Stimulated activated CD4-positive, alpha-beta T cell treated with anti-CD3 and anti-CD28 coated beads, Interleukin-12 subunit alpha, Interleukin-12 subunit beta, amount 100 ng/mL, for 48 hours (primary cell): Measurements from ENCODE around the gene ONECUT2.

ENCODE experiments used
- DNase-seq, 3 donors: peaks; one replicate each; pipeline ENCODE4 v3.0.0-alpha.2; 2020; ENCODE audit warnings: low read depth in 2 of 3, low spot score in 1 of 3

The ONECUT2 gene

GRCh38 chr18:57523171-57523956 is 88.2 kb downstream of the ONECUT2 start:
- no peak for DNase-seq

GRCh38 chr18:57527556-57528229 is 92.5 kb downstream of the ONECUT2 start:
- DNase-seq: no peak

GRCh38 chr18:57529151-57529550 is 94.0 kb downstream of the ONECUT2 start:
- DNase-seq: no peak

GRCh38 chr18:57533006-57533867 is 98.1 kb downstream of the ONECUT2 start:
- DNase-seq: no peak

GRCh38 chr18:57533868-57534510 is 98.8 kb downstream of the ONECUT2 start:
- DNase-seq: no peak

- DNase-seq: no peak
These were observed 99.3 kb downstream of the ONECUT2 start for GRCh38 chr18:57534511-57534909.

- DNase-seq: no peak
These were observed 103.4 kb downstream of the ONECUT2 start for GRCh38 chr18:57538614-57539013.

GRCh38 chr18:57539702-57540101 is 104.5 kb downstream of the ONECUT2 start:
- no peak for DNase-seq
